Activated naive CD4-positive, alpha-beta T cell treated with anti-CD3 and anti-CD28 coated beads, Interleukin-2, amount 10 ng/mL, durations not matched to agents 7 days and 5 days (primary cell): ENCODE results near the gene MTRR.
A peak's percentile ranks its signal among the peaks of the same experiment; 100 is the strongest.
"Not testable (repeated sequence)": the region's sequence is repeated elsewhere in the genome, so short reads cannot be mapped to it uniquely, and the experiment has no call there.

Source experiments
- CTCF ChIA-PET: fragments of 350-600 bp; sonication (Branson Sonifier 250); formaldehyde crosslinking; loops from one replicate; lab custom pipeline; 2021; ENCODE audit warnings: antibody characterized with exemption; lab: Charles Lee
- DNase-seq: peaks from one replicate; pipeline ENCODE4 v3.0.0-alpha.2; 2020
- H3K27ac Mint-ChIP-seq: one replicate; pipeline ENCODE4 v1.8.0; 2021; ENCODE audit warnings: mild to moderate bottlenecking, moderate library complexity, mixed read lengths
- H3K27me3 Mint-ChIP-seq: one replicate; pipeline ENCODE4 v1.8.0; 2021; ENCODE audit warnings: mild to moderate bottlenecking, mixed read lengths
- H3K36me3 Mint-ChIP-seq: one replicate; pipeline ENCODE4 v1.8.0; 2021; ENCODE audit warnings: mixed read lengths
- H3K4me1 Mint-ChIP-seq: one replicate; pipeline ENCODE4 v1.8.0; 2021; ENCODE audit warnings: mixed read lengths
- H3K4me3 Mint-ChIP-seq: one replicate; pipeline ENCODE4 v1.8.0; 2021; ENCODE audit warnings: mild to moderate bottlenecking, moderate library complexity, mixed read lengths
- H3K9me3 Mint-ChIP-seq: one replicate; pipeline ENCODE4 v1.8.0; 2021; ENCODE audit warnings: mixed read lengths

MTRR gene

GRCh38 chr5:7886849-7887475 lies 18.0 kb downstream of the MTRR start:
- no peak overlapping the region for H3K27ac Mint-ChIP-seq

DNA sequence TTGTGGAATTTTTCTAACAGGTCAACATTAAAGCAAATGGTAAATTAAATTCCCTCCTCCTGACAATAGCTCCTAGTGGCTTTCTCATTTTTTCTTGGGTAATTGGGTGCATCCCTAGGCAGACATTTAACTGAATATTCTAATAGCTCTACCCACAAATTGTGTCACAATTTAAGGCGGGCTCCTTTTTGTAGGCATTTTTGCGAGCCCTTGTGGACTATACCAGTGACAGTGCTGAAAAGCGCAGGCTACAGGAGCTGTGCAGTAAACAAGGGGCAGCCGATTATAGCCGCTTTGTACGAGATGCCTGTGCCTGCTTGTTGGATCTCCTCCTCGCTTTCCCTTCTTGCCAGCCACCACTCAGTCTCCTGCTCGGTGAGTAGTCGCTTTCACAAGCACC lies 20.0 kb downstream of the MTRR start:
- peaks cover 7% of the 10 kb centered on the region for H3K4me1 Mint-ChIP-seq
- H3K27ac Mint-ChIP-seq: no peak overlapping the region
- CTCF ChIA-PET: interaction anchor here (3.1 to 3.4 kb wide), 2 partner anchors 12 to 39 kb away, joined by 19 to 23 read pairs; no protein-coding TSS in a partner anchor
- H3K9me3 Mint-ChIP-seq: no peaks in the 10 kb centered on the region
- H3K36me3 Mint-ChIP-seq: peaks cover 53% of the 10 kb centered on the region
- DNase-seq: no peak
- no peak overlapping the region for H3K4me3 Mint-ChIP-seq
- no peaks in the 10 kb centered on the region for H3K27me3 Mint-ChIP-seq

More at GRCh38 chr5:7886849-7887475, 18.0 kb downstream of the MTRR start:
- DNase-seq: no peak
- Mint-ChIP-seq H3K27me3 (no peaks in the 10 kb centered on the region), H3K4me3 (no peak overlapping the region), H3K36me3 (peaks cover 53% of the 10 kb centered on the region), H3K4me1 (peaks cover 2% of the 10 kb centered on the region), H3K9me3 (no peaks in the 10 kb centered on the region)
- CTCF ChIA-PET: interaction anchor here (0.7 to 3.4 kb wide), 11 partner anchors 9 to 1691 kb away, joined by 3 to 23 read pairs (median 5); partner anchors contain the start of genes FASTKD3 and MTRR

- DNase-seq: no peak
- Mint-ChIP-seq H3K4me3 (no peak overlapping the region), H3K27me3 (no peaks in the 10 kb centered on the region), H3K36me3 (peaks cover 65% of the 10 kb centered on the region), H3K9me3 (no peaks in the 10 kb centered on the region), H3K4me1 (peaks cover 14% of the 10 kb centered on the region), H3K27ac (no peak overlapping the region)
- CTCF ChIA-PET: no interaction called here
Measured at GRCh38 chr5:7894439-7894838, 25.5 kb downstream of the MTRR start.

- Mint-ChIP-seq H3K27ac (no peak overlapping the region), H3K4me1 (peaks cover 14% of the 10 kb centered on the region), H3K27me3 (no peaks in the 10 kb centered on the region), H3K9me3 (no peaks in the 10 kb centered on the region), H3K4me3 (no peak overlapping the region), H3K36me3 (peaks cover 63% of the 10 kb centered on the region)
- no peak for DNase-seq
- CTCF ChIA-PET: no interaction called here
Measured at GRCh38 chr5:7894860-7895259, 25.9 kb downstream of the MTRR start.

DNA sequence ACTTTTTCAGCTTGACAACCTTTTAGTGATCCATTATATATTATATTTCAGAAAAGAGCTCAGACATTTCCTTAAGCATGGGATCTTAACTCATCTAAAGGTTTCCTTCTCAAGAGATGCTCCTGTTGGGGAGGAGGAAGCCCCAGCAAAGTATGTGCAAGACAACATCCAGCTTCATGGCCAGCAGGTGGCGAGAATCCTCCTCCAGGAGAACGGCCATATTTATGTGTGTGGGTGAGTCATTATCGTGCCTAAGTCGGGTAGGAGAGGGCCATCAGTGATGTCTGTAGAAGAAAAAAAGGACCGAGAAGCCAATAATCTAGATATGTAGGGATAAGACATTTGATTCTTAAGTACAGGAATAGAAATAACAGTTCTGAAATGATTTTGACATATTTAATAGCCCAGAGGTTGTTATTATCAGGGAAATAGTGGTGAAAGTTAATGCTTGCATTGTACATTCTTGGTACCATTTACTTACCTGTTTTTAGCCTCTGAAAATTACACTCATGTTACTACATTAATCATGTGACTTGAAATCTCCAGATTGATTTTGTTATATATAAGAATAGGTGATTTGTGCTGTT lies 28.2 kb downstream of the MTRR start:
- Mint-ChIP-seq H3K36me3 (peaks cover 66% of the 10 kb centered on the region), H3K27ac (no peak overlapping the region), H3K9me3 (no peaks in the 10 kb centered on the region), H3K27me3 (no peaks in the 10 kb centered on the region), H3K4me1 (peaks cover 14% of the 10 kb centered on the region), H3K4me3 (no peak overlapping the region)
- DNase-seq: peak; percentile 29
- CTCF ChIA-PET: no interaction called here

GRCh38 chr5:7902201-7902600 lies 33.3 kb downstream of the MTRR start:
- H3K4me1 Mint-ChIP-seq: peaks cover 2% of the 10 kb centered on the region
- CTCF ChIA-PET: no interaction called here
- DNase-seq: no peak
- no peak overlapping the region for H3K4me3 Mint-ChIP-seq
- peaks cover 4% of the 10 kb centered on the region for H3K9me3 Mint-ChIP-seq
- no peak overlapping the region for H3K27ac Mint-ChIP-seq
- H3K36me3 Mint-ChIP-seq: peaks cover 69% of the 10 kb centered on the region
- no peaks in the 10 kb centered on the region for H3K27me3 Mint-ChIP-seq

DNA sequence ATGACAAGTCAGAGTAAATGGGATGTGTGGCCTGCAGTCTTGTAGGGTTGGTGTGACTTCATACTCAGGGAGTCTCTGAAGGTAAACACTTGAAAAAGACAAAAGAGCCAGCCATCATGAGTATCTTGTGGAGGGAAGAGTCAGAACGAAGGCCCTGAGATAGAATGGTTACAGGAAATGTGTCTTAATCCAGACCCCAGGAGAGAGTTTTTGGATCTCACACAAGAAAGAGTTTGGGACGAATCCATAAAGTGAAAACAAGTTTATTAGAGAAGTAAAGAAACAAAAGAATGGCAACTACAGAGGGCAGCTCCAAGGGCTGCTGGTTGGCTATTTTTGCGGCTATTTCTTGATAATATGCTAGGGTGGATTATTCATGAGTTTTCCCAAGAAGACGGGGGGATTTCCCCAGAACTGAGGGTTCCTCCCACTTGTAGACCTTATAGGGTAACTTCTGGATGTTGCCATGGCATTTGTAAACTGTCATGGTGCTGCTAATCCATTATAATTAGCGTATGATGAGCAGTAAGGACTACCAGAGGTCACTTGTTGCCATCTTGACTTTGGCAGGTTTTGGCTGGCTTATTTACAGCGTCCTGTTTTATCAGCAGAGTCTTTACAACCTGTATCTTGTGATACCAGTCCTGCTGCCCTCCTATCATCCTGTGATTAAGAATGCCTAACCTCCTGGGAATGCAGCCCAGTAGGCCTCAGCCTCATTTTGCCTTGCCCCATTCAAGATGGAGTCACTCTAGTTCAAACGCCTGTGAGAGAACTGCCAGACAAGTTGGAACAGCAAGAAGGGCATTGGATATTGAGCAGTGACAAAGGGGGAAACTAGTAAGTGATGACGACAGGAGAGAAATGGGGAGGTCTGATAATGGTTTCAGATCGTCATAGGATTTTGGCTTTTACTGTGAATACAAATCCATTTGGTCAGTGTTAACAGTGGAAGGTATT lies 34.0 kb downstream of the MTRR start:
- Mint-ChIP-seq H3K4me3 (no peak overlapping the region), H3K27ac (no peak overlapping the region), H3K27me3 (no peaks in the 10 kb centered on the region), H3K4me1 (peaks cover 2% of the 10 kb centered on the region), H3K36me3 (peaks cover 72% of the 10 kb centered on the region), H3K9me3 (peaks cover 8% of the 10 kb centered on the region)
- DNase-seq: no peak
- CTCF ChIA-PET: no interaction called here

GRCh38 chr5:7904170-7904569 lies 35.2 kb downstream of the MTRR start:
- peaks cover 72% of the 10 kb centered on the region for H3K36me3 Mint-ChIP-seq
- no peak overlapping the region for H3K27ac Mint-ChIP-seq
- H3K4me1 Mint-ChIP-seq: peaks cover 2% of the 10 kb centered on the region
- CTCF ChIA-PET: interaction anchor here (0.7 kb wide), 1 partner anchor 48 kb away, joined by 3 read pairs; no protein-coding TSS in a partner anchor
- DNase-seq: no peak
- H3K9me3 Mint-ChIP-seq: peaks cover 17% of the 10 kb centered on the region
- no peaks in the 10 kb centered on the region for H3K27me3 Mint-ChIP-seq
- H3K4me3 Mint-ChIP-seq: no peak overlapping the region

- CTCF ChIA-PET: no interaction called here
- no peak for DNase-seq
- no peak overlapping the region for H3K4me3 Mint-ChIP-seq
- H3K27ac Mint-ChIP-seq: no peak overlapping the region
- peaks cover 29% of the 10 kb centered on the region for H3K9me3 Mint-ChIP-seq
- H3K4me1 Mint-ChIP-seq: peaks cover 2% of the 10 kb centered on the region
- no peaks in the 10 kb centered on the region for H3K27me3 Mint-ChIP-seq
- H3K36me3 Mint-ChIP-seq: peaks cover 70% of the 10 kb centered on the region
Measured at GRCh38 chr5:7907612-7908011, 38.7 kb downstream of the MTRR start.

GRCh38 chr5:7908317-7908716 lies 39.4 kb downstream of the MTRR start:
- Mint-ChIP-seq H3K4me1 (peaks cover 2% of the 10 kb centered on the region), H3K27ac (no peak overlapping the region), H3K27me3 (no peaks in the 10 kb centered on the region), H3K4me3 (no peak overlapping the region), H3K36me3 (peaks cover 67% of the 10 kb centered on the region), H3K9me3 (peaks cover 35% of the 10 kb centered on the region)
- CTCF ChIA-PET: no interaction called here
- no peak for DNase-seq

- no peak for DNase-seq
- H3K9me3 Mint-ChIP-seq: peaks cover 33% of the 10 kb centered on the region
- no peaks in the 10 kb centered on the region for H3K4me1 Mint-ChIP-seq
- H3K27me3 Mint-ChIP-seq: no peaks in the 10 kb centered on the region
- H3K36me3 Mint-ChIP-seq: peaks cover 45% of the 10 kb centered on the region
- H3K27ac Mint-ChIP-seq: no peak overlapping the region
- H3K4me3 Mint-ChIP-seq: no peak overlapping the region
- CTCF ChIA-PET: interaction anchor here (0.6 kb wide), 1 partner anchor 1476 kb away, joined by 3 read pairs; no protein-coding TSS in a partner anchor
Measured at GRCh38 chr5:7910738-7911428, 41.9 kb downstream of the MTRR start.

GRCh38 chr5:7911429-7911771 lies 42.5 kb downstream of the MTRR start:
- Mint-ChIP-seq H3K36me3 (peaks cover 42% of the 10 kb centered on the region), H3K9me3 (peaks cover 33% of the 10 kb centered on the region)
- CTCF ChIA-PET, H3K4me1 Mint-ChIP-seq, H3K27me3 Mint-ChIP-seq, H3K4me3 Mint-ChIP-seq, H3K27ac Mint-ChIP-seq, DNase-seq: not testable (repeated sequence)

- H3K4me1 Mint-ChIP-seq: no peaks in the 10 kb centered on the region
- H3K36me3 Mint-ChIP-seq: peaks cover 11% of the 10 kb centered on the region
- H3K4me3 Mint-ChIP-seq: no peak overlapping the region
- no peak for DNase-seq
- H3K27ac Mint-ChIP-seq: no peak overlapping the region
- peaks cover 12% of the 10 kb centered on the region for H3K9me3 Mint-ChIP-seq
- CTCF ChIA-PET: interaction anchor here (0.7 kb wide), 1 partner anchor 167 kb away, joined by 3 read pairs; no protein-coding TSS in a partner anchor
- H3K27me3 Mint-ChIP-seq: no peaks in the 10 kb centered on the region
Measured at GRCh38 chr5:7916171-7916804, 47.3 kb downstream of the MTRR start.
